H1 (cell line): Measurements from ENCODE around the gene NAA25. TPM values are rescaled to one million over a fixed set of nuclear protein-coding genes. Genes with fewer than 3 reads are reported as not detected.

Experiments used
- BCL11A ChIP-seq, 2 experiments: IDR thresholded peaks; one replicate each; pipeline ENCODE4 v1.6.1; 2011; ENCODE audit warnings: low read depth in 2 of 2, low read length in 2 of 2, mild to moderate bottlenecking in 2 of 2
- CBX8 ChIP-seq: fragments of 300-800, 300-1000 bp; sonication (generic); IDR thresholded peaks from 2 replicates; pipeline ENCODE4 v1.7.1; 2016; ENCODE audit warnings: low read depth, low read length, borderline replicate concordance
- CEBPB ChIP-seq: IDR thresholded peaks from 2 replicates; pipeline ENCODE4 v1.6.1; 2012; ENCODE audit warnings: low read depth, low read length
- HDAC2 ChIP-seq, 2 experiments: fragments of 300-600 bp in 1 of 2; sonication (generic) in 1 of 2; IDR thresholded peaks; 2 replicates each; pipeline ENCODE4 v1.6.1; 2011 to 2012; ENCODE audit warnings: low read depth in 2 of 2, low read length in 2 of 2, mild to moderate bottlenecking in 2 of 2, moderate library complexity in 2 of 2, borderline replicate concordance in 1 of 2, inconsistent platforms in 1 of 2
- HDAC6 ChIP-seq: IDR thresholded peaks from one replicate; pipeline ENCODE4 v1.7.1; 2012; ENCODE audit warnings: low read depth, mild to moderate bottlenecking, inconsistent platforms, low read length, moderate library complexity
- JUND ChIP-seq: IDR thresholded peaks from 2 replicates; pipeline ENCODE4 v1.6.1; 2011; ENCODE audit warnings: mild to moderate bottlenecking, improper control_type of control experiment, low read length
- KDM5A ChIP-seq: fragments of 200-600 bp; IDR thresholded peaks from 2 replicates; pipeline ENCODE4 v1.7.1; 2012; ENCODE audit warnings: mild to moderate bottlenecking, low read length, inconsistent platforms, mixed read lengths
- NRF1 ChIP-seq: IDR thresholded peaks from 2 replicates; pipeline ENCODE4 v1.6.1; 2011; ENCODE audit warnings: mild to moderate bottlenecking, low read depth, low read length, improper control_type of control experiment
- SP4 ChIP-seq: IDR thresholded peaks from 2 replicates; pipeline ENCODE4 v1.6.1; 2012; ENCODE audit warnings: low read length, inconsistent platforms
- polyA plus RNA-seq, 7 experiments: library from polyadenylated mRNA; depleted of rRNA in 3 of 7; stranded (reverse) in 5 of 7; unstranded in 2 of 7; fragments of >200 nt in 5 of 7; fragments of 200-250 nt in 2 of 7; gene quantifications; 1 replicate in 5 of 7; 2 replicates in 1 of 7; 4 replicates in 1 of 7; pipeline versions ENCODE4 v1.2.1 to v1.2.3, GENCODE V29; 2011 to 2013; ENCODE audit warnings: missing spikeins in 2 of 7, mixed read lengths in 2 of 7
- total RNA-seq: library from RNA; stranded (reverse); fragmentation: NEBNext Ultra II Directional; extraction: Animal tissue kit (Norgen Biotek cat#: 25700); gene quantifications from 2 replicates; pipeline ENCODE4 v1.2.1, GENCODE V29; 2021
- TF ChIP-seq, protein P1 (sequence below): fragments of 300-600 bp; sonication (generic); IDR thresholded peaks from 2 replicates; pipeline ENCODE4 v1.7.1; 2012; ENCODE audit warnings: low read length, moderate library complexity, mild to moderate bottlenecking, inconsistent platforms; ENCODE audit not compliant: insufficient replicate concordance

The NAA25 gene
- total and polyA plus RNA-seq, 2 of the 8 experiments (the other 6 are each of a cell fraction or from before 2014, with no cell fraction given), result 10.8 to 60.3 TPM

DNA sequence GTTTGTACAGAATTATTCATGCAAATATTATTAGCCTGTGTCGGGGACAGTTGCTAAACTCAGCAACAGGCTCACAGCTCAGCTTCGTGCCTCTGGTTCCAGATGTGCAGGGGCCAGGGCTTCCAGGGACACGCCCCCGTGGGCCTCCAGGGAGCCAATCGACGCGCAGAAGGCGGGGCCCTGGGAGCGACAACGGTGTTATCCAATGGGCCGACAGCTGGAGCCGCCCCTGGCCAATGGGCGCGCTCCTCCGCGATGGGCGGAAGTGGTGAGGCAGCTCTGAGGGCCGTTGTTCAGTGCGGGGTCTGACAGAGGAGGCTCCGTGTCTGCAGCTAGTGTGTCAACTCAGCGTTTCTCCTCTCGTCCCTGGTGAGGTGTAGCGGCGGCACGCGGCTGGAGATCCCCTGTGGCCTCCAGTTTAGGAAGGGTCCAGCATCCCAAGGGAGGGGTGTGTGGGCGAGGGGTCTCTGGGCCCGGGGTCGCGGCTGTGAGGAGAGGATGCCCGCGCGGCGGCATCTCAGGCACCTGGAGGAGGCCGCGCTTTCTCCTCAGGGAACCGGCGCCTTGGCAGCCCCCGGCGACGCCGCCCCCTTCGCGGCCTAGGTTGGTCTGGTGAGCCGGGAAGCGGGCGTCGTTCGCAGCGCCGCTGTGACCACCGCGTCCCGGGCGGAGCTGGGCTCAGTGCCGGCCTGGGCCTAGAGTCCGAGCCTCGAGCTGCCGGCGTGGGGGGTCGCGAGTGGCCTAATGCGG is 16.8 kb upstream of the NAA25 start, which contains the start of gene TRAFD1 (continued):
- TF ChIP-seq, protein P1, sequence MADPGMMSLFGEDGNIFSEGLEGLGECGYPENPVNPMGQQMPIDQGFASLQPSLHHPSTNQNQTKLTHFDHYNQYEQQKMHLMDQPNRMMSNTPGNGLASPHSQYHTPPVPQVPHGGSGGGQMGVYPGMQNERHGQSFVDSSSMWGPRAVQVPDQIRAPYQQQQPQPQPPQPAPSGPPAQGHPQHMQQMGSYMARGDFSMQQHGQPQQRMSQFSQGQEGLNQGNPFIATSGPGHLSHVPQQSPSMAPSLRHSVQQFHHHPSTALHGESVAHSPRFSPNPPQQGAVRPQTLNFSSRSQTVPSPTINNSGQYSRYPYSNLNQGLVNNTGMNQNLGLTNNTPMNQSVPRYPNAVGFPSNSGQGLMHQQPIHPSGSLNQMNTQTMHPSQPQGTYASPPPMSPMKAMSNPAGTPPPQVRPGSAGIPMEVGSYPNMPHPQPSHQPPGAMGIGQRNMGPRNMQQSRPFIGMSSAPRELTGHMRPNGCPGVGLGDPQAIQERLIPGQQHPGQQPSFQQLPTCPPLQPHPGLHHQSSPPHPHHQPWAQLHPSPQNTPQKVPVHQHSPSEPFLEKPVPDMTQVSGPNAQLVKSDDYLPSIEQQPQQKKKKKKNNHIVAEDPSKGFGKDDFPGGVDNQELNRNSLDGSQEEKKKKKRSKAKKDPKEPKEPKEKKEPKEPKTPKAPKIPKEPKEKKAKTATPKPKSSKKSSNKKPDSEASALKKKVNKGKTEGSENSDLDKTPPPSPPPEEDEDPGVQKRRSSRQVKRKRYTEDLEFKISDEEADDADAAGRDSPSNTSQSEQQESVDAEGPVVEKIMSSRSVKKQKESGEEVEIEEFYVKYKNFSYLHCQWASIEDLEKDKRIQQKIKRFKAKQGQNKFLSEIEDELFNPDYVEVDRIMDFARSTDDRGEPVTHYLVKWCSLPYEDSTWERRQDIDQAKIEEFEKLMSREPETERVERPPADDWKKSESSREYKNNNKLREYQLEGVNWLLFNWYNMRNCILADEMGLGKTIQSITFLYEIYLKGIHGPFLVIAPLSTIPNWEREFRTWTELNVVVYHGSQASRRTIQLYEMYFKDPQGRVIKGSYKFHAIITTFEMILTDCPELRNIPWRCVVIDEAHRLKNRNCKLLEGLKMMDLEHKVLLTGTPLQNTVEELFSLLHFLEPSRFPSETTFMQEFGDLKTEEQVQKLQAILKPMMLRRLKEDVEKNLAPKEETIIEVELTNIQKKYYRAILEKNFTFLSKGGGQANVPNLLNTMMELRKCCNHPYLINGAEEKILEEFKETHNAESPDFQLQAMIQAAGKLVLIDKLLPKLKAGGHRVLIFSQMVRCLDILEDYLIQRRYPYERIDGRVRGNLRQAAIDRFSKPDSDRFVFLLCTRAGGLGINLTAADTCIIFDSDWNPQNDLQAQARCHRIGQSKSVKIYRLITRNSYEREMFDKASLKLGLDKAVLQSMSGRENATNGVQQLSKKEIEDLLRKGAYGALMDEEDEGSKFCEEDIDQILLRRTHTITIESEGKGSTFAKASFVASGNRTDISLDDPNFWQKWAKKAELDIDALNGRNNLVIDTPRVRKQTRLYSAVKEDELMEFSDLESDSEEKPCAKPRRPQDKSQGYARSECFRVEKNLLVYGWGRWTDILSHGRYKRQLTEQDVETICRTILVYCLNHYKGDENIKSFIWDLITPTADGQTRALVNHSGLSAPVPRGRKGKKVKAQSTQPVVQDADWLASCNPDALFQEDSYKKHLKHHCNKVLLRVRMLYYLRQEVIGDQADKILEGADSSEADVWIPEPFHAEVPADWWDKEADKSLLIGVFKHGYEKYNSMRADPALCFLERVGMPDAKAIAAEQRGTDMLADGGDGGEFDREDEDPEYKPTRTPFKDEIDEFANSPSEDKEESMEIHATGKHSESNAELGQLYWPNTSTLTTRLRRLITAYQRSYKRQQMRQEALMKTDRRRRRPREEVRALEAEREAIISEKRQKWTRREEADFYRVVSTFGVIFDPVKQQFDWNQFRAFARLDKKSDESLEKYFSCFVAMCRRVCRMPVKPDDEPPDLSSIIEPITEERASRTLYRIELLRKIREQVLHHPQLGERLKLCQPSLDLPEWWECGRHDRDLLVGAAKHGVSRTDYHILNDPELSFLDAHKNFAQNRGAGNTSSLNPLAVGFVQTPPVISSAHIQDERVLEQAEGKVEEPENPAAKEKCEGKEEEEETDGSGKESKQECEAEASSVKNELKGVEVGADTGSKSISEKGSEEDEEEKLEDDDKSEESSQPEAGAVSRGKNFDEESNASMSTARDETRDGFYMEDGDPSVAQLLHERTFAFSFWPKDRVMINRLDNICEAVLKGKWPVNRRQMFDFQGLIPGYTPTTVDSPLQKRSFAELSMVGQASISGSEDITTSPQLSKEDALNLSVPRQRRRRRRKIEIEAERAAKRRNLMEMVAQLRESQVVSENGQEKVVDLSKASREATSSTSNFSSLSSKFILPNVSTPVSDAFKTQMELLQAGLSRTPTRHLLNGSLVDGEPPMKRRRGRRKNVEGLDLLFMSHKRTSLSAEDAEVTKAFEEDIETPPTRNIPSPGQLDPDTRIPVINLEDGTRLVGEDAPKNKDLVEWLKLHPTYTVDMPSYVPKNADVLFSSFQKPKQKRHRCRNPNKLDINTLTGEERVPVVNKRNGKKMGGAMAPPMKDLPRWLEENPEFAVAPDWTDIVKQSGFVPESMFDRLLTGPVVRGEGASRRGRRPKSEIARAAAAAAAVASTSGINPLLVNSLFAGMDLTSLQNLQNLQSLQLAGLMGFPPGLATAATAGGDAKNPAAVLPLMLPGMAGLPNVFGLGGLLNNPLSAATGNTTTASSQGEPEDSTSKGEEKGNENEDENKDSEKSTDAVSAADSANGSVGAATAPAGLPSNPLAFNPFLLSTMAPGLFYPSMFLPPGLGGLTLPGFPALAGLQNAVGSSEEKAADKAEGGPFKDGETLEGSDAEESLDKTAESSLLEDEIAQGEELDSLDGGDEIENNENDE, result no peak
- TF ChIP-seq JUND (no peak), KDM5A (no peak), BCL11A (IDR thresholded peaks at IDR 0.05; ENCODE audit: low read depth in 2 of 2, low read length in 2 of 2) (no peak), HDAC6 (no peak), CEBPB (no peak), HDAC2 (IDR thresholded peaks at IDR 0.05; ENCODE audit: borderline replicate concordance in 1 of 2, low read depth in 2 of 2, low read length in 2 of 2) (0 out of 4 replicates have a peak, but pooled peaks of 1 of the 2 experiments have one; percentile 69), SP4 (peak; percentile 92), NRF1 (no peak), CBX8 (no peak)
